Suppressor macrophage treated with lipopolysaccharide for 4 hours (primary cell): ENCODE data around the gene PRR35.

ENCODE experiments used
- DNase-seq: peaks from one replicate; pipeline ENCODE4 v3.0.0-alpha.2; 2020

The PRR35 gene

GRCh38 chr16:560204-560700 is at the start of gene PRR35:
Gene PRR35 (plus strand): TSS chr16:560394. CDS start chr16:563295, 2,901 bp downstream.
- DNase-seq = no peak

- no peak for DNase-seq
These were observed 47.4 kb upstream of the PRR35 start for GRCh38 chr16:512802-513201.

GRCh38 chr16:513950-514349 is 46.2 kb upstream of the PRR35 start:
- DNase-seq = no peak

GRCh38 chr16:515175-515938 is 44.8 kb upstream of the PRR35 start:
- DNase-seq = no peak

GRCh38 chr16:515939-516226 is 44.3 kb upstream of the PRR35 start:
- DNase-seq = no peak

- DNase-seq = no peak
These were observed 43.9 kb upstream of the PRR35 start for GRCh38 chr16:516301-516700.

GRCh38 chr16:518858-519257 is 41.3 kb upstream of the PRR35 start:
- no peak for DNase-seq

GRCh38 chr16:519425-519824 is 40.8 kb upstream of the PRR35 start:
- DNase-seq = no peak

GRCh38 chr16:519841-520687 is 40.1 kb upstream of the PRR35 start:
- no peak for DNase-seq

GRCh38 chr16:520847-521246 is 39.3 kb upstream of the PRR35 start:
- no peak for DNase-seq

GRCh38 chr16:521381-522210 is 38.6 kb upstream of the PRR35 start:
- DNase-seq = no peak

- DNase-seq = no peak
These were observed 37.7 kb upstream of the PRR35 start for GRCh38 chr16:522320-523096.

- DNase-seq = no peak
These were observed 37.0 kb upstream of the PRR35 start for GRCh38 chr16:523097-523741.

- no peak for DNase-seq
These were observed 35.7 kb upstream of the PRR35 start for GRCh38 chr16:524274-525040.

GRCh38 chr16:525123-525519 is 35.1 kb upstream of the PRR35 start:
- no peak for DNase-seq

- DNase-seq = peak; percentile 23
These were observed 34.5 kb upstream of the PRR35 start for GRCh38 chr16:525520-526180.

- peak; percentile 2 for DNase-seq
These were observed 33.8 kb upstream of the PRR35 start for GRCh38 chr16:526181-527014.

- peak; percentile 94 for DNase-seq
These were observed 32.9 kb upstream of the PRR35 start, which contains the start of gene CAPN15 for GRCh38 chr16:527015-527903. Gene CAPN15 (plus strand): TSS chr16:527712. CDS start chr16:546839, 19,127 bp downstream.
